Activated T-cell treated with anti-CD3 and anti-CD28 coated beads, Interleukin-2, amount 50 U/mL, for 4 hours (primary cell): Measurements from ENCODE around the gene HAPLN1. TPM values are rescaled to one million over a fixed set of nuclear protein-coding genes. Genes with fewer than 3 reads are reported as not detected.

Experiments used
- ATAC-seq, 2 donors: fragments of 200-7000 bp; cut with Tn5 transposase; one replicate each; pipeline ENCODE4 v1.10.0; 2021
- DNase-seq: peaks from one replicate; pipeline ENCODE4 v3.0.0-alpha.2; 2020
- H3K27me3 Mint-ChIP-seq: one replicate; pipeline ENCODE4 v1.8.0; 2021; ENCODE audit warnings: low read depth, mixed read lengths
- H3K36me3 Mint-ChIP-seq: one replicate; pipeline ENCODE4 v1.8.0; 2022; ENCODE audit warnings: mixed read lengths; ENCODE audit not compliant: insufficient read depth
- H3K4me1 Mint-ChIP-seq: one replicate; pipeline ENCODE4 v1.8.0; 2021; ENCODE audit warnings: low read depth, mixed read lengths
- H3K4me3 Mint-ChIP-seq: one replicate; pipeline ENCODE4 v1.8.0; 2021; ENCODE audit warnings: mild to moderate bottlenecking, moderate library complexity, mixed read lengths
- H3K9me3 Mint-ChIP-seq: one replicate; pipeline ENCODE4 v1.8.0; 2021; ENCODE audit warnings: mixed read lengths
- total RNA-seq, 3 donors: library from RNA; stranded (reverse); gene quantifications; one replicate each; pipeline ENCODE4 v1.2.1, GENCODE V29; 2021

HAPLN1 gene
- total RNA-seq, 3 donors from 2014 or later, result not detected

- DNase-seq, result no peak
- Mint-ChIP-seq H3K4me1 (no peaks in the 10 kb centered on the region), H3K36me3 (no peaks in the 10 kb centered on the region), H3K9me3 (no peaks in the 10 kb centered on the region), H3K27me3 (no peaks in the 10 kb centered on the region), H3K4me3 (no peak overlapping the region)
- ATAC-seq, result no peak
These were observed 78.7 kb downstream of the HAPLN1 start for GRCh38 chr5:83641946-83642345.

- Mint-ChIP-seq H3K36me3 (no peaks in the 10 kb centered on the region), H3K9me3 (no peaks in the 10 kb centered on the region), H3K4me1 (no peaks in the 10 kb centered on the region), H3K27me3 (no peaks in the 10 kb centered on the region), H3K4me3 (no peak overlapping the region)
- DNase-seq (no peak), ATAC-seq (no peak)
These were observed 80.7 kb downstream of the HAPLN1 start for GRCh38 chr5:83639911-83640310.

- ATAC-seq (no peak), DNase-seq (no peak)
- Mint-ChIP-seq H3K27me3 (no peaks in the 10 kb centered on the region), H3K4me1 (no peaks in the 10 kb centered on the region), H3K9me3 (no peaks in the 10 kb centered on the region), H3K36me3 (no peaks in the 10 kb centered on the region), H3K4me3 (no peak overlapping the region)
These were observed 84.5 kb downstream of the HAPLN1 start for GRCh38 chr5:83636156-83636555.

GRCh38 chr5:83633285-83633684 lies 87.4 kb downstream of the HAPLN1 start:
- DNase-seq, result no peak
- no peak for ATAC-seq
- Mint-ChIP-seq H3K4me1 (no peaks in the 10 kb centered on the region), H3K27me3 (no peaks in the 10 kb centered on the region), H3K36me3 (no peaks in the 10 kb centered on the region), H3K4me3 (no peak overlapping the region), H3K9me3 (no peaks in the 10 kb centered on the region)

- H3K4me3 Mint-ChIP-seq, result no peak overlapping the region
- H3K4me1 Mint-ChIP-seq, result no peaks in the 10 kb centered on the region
- no peaks in the 10 kb centered on the region for H3K36me3 Mint-ChIP-seq
- DNase-seq (no peak), ATAC-seq (no peak)
- no peaks in the 10 kb centered on the region for H3K27me3 Mint-ChIP-seq
- H3K9me3 Mint-ChIP-seq, result no peaks in the 10 kb centered on the region
These were observed 87.8 kb downstream of the HAPLN1 start for GRCh38 chr5:83632874-83633273.

GRCh38 chr5:83628360-83628759 lies 92.3 kb downstream of the HAPLN1 start:
- Mint-ChIP-seq H3K9me3 (no peaks in the 10 kb centered on the region), H3K36me3 (no peaks in the 10 kb centered on the region), H3K4me3 (no peak overlapping the region), H3K4me1 (no peaks in the 10 kb centered on the region), H3K27me3 (peaks cover 3% of the 10 kb centered on the region)
- DNase-seq (no peak), ATAC-seq (no peak)

GRCh38 chr5:83614841-83615240 lies 105.8 kb downstream of the HAPLN1 start:
- no peak for ATAC-seq
- peaks cover 10% of the 10 kb centered on the region for H3K9me3 Mint-ChIP-seq
- H3K27me3 Mint-ChIP-seq, result peaks cover 4% of the 10 kb centered on the region
- no peaks in the 10 kb centered on the region for H3K4me1 Mint-ChIP-seq
- no peak for DNase-seq
- no peak overlapping the region for H3K4me3 Mint-ChIP-seq
- no peaks in the 10 kb centered on the region for H3K36me3 Mint-ChIP-seq

- Mint-ChIP-seq H3K27me3 (peaks cover 5% of the 10 kb centered on the region), H3K4me1 (no peaks in the 10 kb centered on the region), H3K36me3 (no peaks in the 10 kb centered on the region), H3K9me3 (no peaks in the 10 kb centered on the region), H3K4me3 (no peak overlapping the region)
- no peak for DNase-seq
- ATAC-seq, result no peak
These were observed 112.5 kb downstream of the HAPLN1 start for GRCh38 chr5:83608122-83608521.

- H3K27me3 Mint-ChIP-seq, result peaks cover 3% of the 10 kb centered on the region
- H3K36me3 Mint-ChIP-seq, result no peaks in the 10 kb centered on the region
- H3K9me3 Mint-ChIP-seq, result no peaks in the 10 kb centered on the region
- ATAC-seq, result no peak
- H3K4me3 Mint-ChIP-seq, result no peak overlapping the region
- no peaks in the 10 kb centered on the region for H3K4me1 Mint-ChIP-seq
- DNase-seq, result no peak
These were observed 125.4 kb downstream of the HAPLN1 start for GRCh38 chr5:83595217-83595616.

- no peak for DNase-seq
- no peaks in the 10 kb centered on the region for H3K4me1 Mint-ChIP-seq
- H3K4me3 Mint-ChIP-seq, result no peak overlapping the region
- H3K27me3 Mint-ChIP-seq, result peaks cover 2% of the 10 kb centered on the region
- no peak for ATAC-seq
- H3K36me3 Mint-ChIP-seq, result no peaks in the 10 kb centered on the region
- H3K9me3 Mint-ChIP-seq, result no peaks in the 10 kb centered on the region
These were observed 129.7 kb downstream of the HAPLN1 start for GRCh38 chr5:83590966-83591365.

- DNase-seq (no peak), ATAC-seq (no peak)
- H3K4me1 Mint-ChIP-seq, result no peaks in the 10 kb centered on the region
- H3K4me3 Mint-ChIP-seq, result no peak overlapping the region
- no peaks in the 10 kb centered on the region for H3K36me3 Mint-ChIP-seq
- H3K9me3 Mint-ChIP-seq, result no peaks in the 10 kb centered on the region
- H3K27me3 Mint-ChIP-seq, result peaks cover 2% of the 10 kb centered on the region
These were observed 130.9 kb downstream of the HAPLN1 start for GRCh38 chr5:83589786-83590185.

Other genes with a start within 250 kb of the HAPLN1 start
- under 1 TPM; 0.61 to 0.84 (median 0.74) TPM for gene VCAN, start 249.1 kb downstream of the HAPLN1 start, total RNA-seq